SK-N-SH (cell line): ENCODE results near the gene NUDT14.

ENCODE experiments used
- EP300 ChIP-seq, 2 experiments: IDR thresholded peaks; 2 replicates each; pipeline versions ENCODE4 v1.4.0 to v1.6.1; 2012; ENCODE audit warnings: borderline replicate concordance in 1 of 2, low read depth in 1 of 2, low read length in 1 of 2
- GABPA ChIP-seq: IDR thresholded peaks from 2 replicates; pipeline ENCODE4 v1.4.0; 2012; ENCODE audit warnings: low read depth, mild to moderate bottlenecking
- NFIC ChIP-seq: IDR thresholded peaks from 2 replicates; pipeline ENCODE4 v1.4.0; 2012; ENCODE audit warnings: borderline replicate concordance
- RAD21 ChIP-seq: IDR thresholded peaks from 2 replicates; pipeline ENCODE4 v1.6.1; 2012; ENCODE audit warnings: mild to moderate bottlenecking, low read length
- TAF1 ChIP-seq: IDR thresholded peaks from 2 replicates; pipeline ENCODE4 v1.6.1; 2012; ENCODE audit warnings: low read depth, mild to moderate bottlenecking, low read length, moderate library complexity, borderline replicate concordance
- TCF12 ChIP-seq: IDR thresholded peaks from 2 replicates; pipeline ENCODE4 v1.4.0; 2012
- YY1 ChIP-seq: IDR thresholded peaks from 2 replicates; pipeline ENCODE4 v1.4.0; 2012; ENCODE audit warnings: low read depth, mild to moderate bottlenecking
- TF ChIP-seq, protein P1 (sequence below): fragments of 200-600 bp; sonication (generic); IDR thresholded peaks from 2 replicates; pipeline ENCODE4 v1.6.1; 2017; ENCODE audit warnings: antibody characterized with exemption, mild to moderate bottlenecking, moderate library complexity
- TF ChIP-seq, protein P2 (sequence below): IDR thresholded peaks from 2 replicates; pipeline ENCODE4 v1.6.1; 2012; ENCODE audit warnings: mild to moderate bottlenecking, low read depth, low read length, moderate library complexity
- TF ChIP-seq, protein P3 (sequence below): IDR thresholded peaks from 2 replicates; pipeline ENCODE4; 2012

DNA sequence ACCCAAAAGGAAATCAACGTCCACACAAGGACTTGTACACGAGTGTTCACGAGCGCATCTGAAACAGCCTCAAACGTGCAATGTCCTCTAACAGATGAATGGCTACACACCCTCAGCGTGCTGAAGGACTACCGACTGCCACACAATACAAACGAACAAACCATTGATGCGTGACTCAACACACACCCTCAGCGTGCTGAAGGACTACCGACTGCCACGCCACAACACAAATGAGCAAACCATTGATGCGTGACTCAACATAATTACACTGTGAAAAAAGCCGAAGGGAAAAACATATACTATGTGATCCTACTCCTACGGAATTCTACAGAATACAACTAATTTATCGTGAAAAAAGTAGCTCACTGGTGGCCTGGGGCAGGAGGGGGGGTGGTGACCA lies 42.1 kb upstream of the NUDT14 start:
- TF ChIP-seq, protein P1, sequence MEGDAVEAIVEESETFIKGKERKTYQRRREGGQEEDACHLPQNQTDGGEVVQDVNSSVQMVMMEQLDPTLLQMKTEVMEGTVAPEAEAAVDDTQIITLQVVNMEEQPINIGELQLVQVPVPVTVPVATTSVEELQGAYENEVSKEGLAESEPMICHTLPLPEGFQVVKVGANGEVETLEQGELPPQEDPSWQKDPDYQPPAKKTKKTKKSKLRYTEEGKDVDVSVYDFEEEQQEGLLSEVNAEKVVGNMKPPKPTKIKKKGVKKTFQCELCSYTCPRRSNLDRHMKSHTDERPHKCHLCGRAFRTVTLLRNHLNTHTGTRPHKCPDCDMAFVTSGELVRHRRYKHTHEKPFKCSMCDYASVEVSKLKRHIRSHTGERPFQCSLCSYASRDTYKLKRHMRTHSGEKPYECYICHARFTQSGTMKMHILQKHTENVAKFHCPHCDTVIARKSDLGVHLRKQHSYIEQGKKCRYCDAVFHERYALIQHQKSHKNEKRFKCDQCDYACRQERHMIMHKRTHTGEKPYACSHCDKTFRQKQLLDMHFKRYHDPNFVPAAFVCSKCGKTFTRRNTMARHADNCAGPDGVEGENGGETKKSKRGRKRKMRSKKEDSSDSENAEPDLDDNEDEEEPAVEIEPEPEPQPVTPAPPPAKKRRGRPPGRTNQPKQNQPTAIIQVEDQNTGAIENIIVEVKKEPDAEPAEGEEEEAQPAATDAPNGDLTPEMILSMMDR, result no peak
- TF ChIP-seq YY1 (no peak), RAD21 (no peak), EP300 (IDR thresholded peaks at IDR 0.05; ENCODE audit: borderline replicate concordance in 1 of 2, low read depth in 1 of 2, low read length in 1 of 2) (no peak), GABPA (no peak), TCF12 (no peak), TAF1 (no peak), NFIC (no peak)
- TF ChIP-seq, protein P2, sequence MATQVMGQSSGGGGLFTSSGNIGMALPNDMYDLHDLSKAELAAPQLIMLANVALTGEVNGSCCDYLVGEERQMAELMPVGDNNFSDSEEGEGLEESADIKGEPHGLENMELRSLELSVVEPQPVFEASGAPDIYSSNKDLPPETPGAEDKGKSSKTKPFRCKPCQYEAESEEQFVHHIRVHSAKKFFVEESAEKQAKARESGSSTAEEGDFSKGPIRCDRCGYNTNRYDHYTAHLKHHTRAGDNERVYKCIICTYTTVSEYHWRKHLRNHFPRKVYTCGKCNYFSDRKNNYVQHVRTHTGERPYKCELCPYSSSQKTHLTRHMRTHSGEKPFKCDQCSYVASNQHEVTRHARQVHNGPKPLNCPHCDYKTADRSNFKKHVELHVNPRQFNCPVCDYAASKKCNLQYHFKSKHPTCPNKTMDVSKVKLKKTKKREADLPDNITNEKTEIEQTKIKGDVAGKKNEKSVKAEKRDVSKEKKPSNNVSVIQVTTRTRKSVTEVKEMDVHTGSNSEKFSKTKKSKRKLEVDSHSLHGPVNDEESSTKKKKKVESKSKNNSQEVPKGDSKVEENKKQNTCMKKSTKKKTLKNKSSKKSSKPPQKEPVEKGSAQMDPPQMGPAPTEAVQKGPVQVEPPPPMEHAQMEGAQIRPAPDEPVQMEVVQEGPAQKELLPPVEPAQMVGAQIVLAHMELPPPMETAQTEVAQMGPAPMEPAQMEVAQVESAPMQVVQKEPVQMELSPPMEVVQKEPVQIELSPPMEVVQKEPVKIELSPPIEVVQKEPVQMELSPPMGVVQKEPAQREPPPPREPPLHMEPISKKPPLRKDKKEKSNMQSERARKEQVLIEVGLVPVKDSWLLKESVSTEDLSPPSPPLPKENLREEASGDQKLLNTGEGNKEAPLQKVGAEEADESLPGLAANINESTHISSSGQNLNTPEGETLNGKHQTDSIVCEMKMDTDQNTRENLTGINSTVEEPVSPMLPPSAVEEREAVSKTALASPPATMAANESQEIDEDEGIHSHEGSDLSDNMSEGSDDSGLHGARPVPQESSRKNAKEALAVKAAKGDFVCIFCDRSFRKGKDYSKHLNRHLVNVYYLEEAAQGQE, result no peak
- TF ChIP-seq, protein P3, sequence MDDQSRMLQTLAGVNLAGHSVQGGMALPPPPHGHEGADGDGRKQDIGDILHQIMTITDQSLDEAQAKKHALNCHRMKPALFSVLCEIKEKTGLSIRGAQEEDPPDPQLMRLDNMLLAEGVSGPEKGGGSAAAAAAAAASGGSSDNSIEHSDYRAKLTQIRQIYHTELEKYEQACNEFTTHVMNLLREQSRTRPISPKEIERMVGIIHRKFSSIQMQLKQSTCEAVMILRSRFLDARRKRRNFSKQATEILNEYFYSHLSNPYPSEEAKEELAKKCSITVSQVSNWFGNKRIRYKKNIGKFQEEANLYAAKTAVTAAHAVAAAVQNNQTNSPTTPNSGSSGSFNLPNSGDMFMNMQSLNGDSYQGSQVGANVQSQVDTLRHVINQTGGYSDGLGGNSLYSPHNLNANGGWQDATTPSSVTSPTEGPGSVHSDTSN, result no peak
